A673 (cell line): ENCODE data around the gene C1QTNF8. TPM values are rescaled to one million over a fixed set of nuclear protein-coding genes. Genes with fewer than 3 reads are reported as not detected.
"Not testable (repeated sequence)": the region's sequence is repeated elsewhere in the genome, so short reads cannot be mapped to it uniquely, and the experiment has no call there.

Source experiments
- BruUV-seq: library from RNA; stranded (reverse); fragments of 400-500 nt; replicated peaks from 2 replicates; lab custom pipeline; 2021; lab: Mats Ljungman, UMichigan
- CTCF ChIA-PET: fragments of 300-600 bp; sonication (Branson Sonifier 250); formaldehyde crosslinking; loops from one replicate; lab custom pipeline; 2022; ENCODE audit warnings: antibody characterized with exemption; lab: Charles Lee
- POLR2A ChIA-PET: fragments of 300-600 bp; sonication (Branson Sonifier 250); formaldehyde crosslinking; loops from one replicate; lab custom pipeline; 2022; ENCODE audit warnings: antibody characterized with exemption; ENCODE audit not compliant: low non-redundant PET; lab: Charles Lee
- DNase-seq: peaks from one replicate; pipeline ENCODE4 v3.0.0-alpha.2; 2015; ENCODE audit warnings: low spot score
- H3K27ac ChIP-seq: fragments of 200-600 bp; sonication (generic); 2 replicates; pipeline ENCODE4 v1.5.1; 2016; ENCODE audit warnings: mixed run types, low read depth, mild to moderate bottlenecking, mixed read lengths, antibody characterized with exemption, low read length; ENCODE audit not compliant: poor library complexity, severe bottlenecking
- H3K27me3 ChIP-seq: fragments of 200-600 bp; sonication (generic); replicated peaks from 2 replicates; pipeline ENCODE4 v1.6.1; 2017; ENCODE audit warnings: mixed run types, low read depth, mild to moderate bottlenecking, mixed read lengths, antibody characterized with exemption, low read length; ENCODE audit not compliant: insufficient read depth, poor library complexity
- H3K36me3 ChIP-seq: fragments of 200-600 bp; sonication (generic); 2 replicates; pipeline ENCODE4 v1.6.1; 2016; ENCODE audit warnings: mixed run types, mild to moderate bottlenecking, mixed read lengths, antibody characterized with exemption, low read length; ENCODE audit not compliant: insufficient read depth, poor library complexity, severe bottlenecking
- H3K4me1 ChIP-seq: fragments of 200-600 bp; sonication (generic); 2 replicates; pipeline ENCODE4 v1.6.1; 2017; ENCODE audit warnings: mixed run types, mild to moderate bottlenecking, mixed read lengths, antibody characterized with exemption, low read length; ENCODE audit not compliant: insufficient read depth, poor library complexity, severe bottlenecking
- H3K4me3 ChIP-seq: fragments of 200-600 bp; sonication (generic); 2 replicates; pipeline ENCODE4 v1.5.1; 2016; ENCODE audit warnings: low read depth, mixed run types, mild to moderate bottlenecking, mixed read lengths, low read length; ENCODE audit not compliant: poor library complexity, severe bottlenecking
- H3K9me3 ChIP-seq: fragments of 200-600 bp; sonication (generic); 2 replicates; pipeline ENCODE4 v1.6.1; 2016; ENCODE audit warnings: mixed run types, low read depth, mild to moderate bottlenecking, mixed read lengths, antibody characterized with exemption, low read length; ENCODE audit not compliant: poor library complexity, severe bottlenecking
- EZH2 ChIP-seq: fragments of 200-600 bp; sonication (generic); IDR thresholded peaks from 2 replicates; pipeline ENCODE4 v1.6.1; 2017; ENCODE audit warnings: borderline replicate concordance, low read depth, mild to moderate bottlenecking, mixed read lengths, antibody characterized with exemption, low read length; ENCODE audit not compliant: poor library complexity, severe bottlenecking
- intact Hi-C: fragments of 100-400 bp; cut with micrococcal nuclease; formaldehyde crosslinking; loops from one replicate; pipeline ENCODE4 v1.10.0; 2022; ENCODE audit not compliant: unreplicated experiment
- total RNA-seq: library from RNA; stranded (reverse); gene quantifications from 2 replicates; pipeline ENCODE4 v1.2.3, GENCODE V29; 2021
- TF ChIP-seq, protein P1 (sequence below): fragments of 300-800, 200-600 bp; sonication (generic); conservative IDR thresholded peaks from 2 replicates; pipeline ENCODE4 v1.5.1; 2017; ENCODE audit warnings: low read depth, mild to moderate bottlenecking, antibody characterized with exemption, low read length, moderate library complexity, mixed read lengths

The C1QTNF8 gene
- total RNA-seq, 1 experiment from 2014 or later: not detected

DNA sequence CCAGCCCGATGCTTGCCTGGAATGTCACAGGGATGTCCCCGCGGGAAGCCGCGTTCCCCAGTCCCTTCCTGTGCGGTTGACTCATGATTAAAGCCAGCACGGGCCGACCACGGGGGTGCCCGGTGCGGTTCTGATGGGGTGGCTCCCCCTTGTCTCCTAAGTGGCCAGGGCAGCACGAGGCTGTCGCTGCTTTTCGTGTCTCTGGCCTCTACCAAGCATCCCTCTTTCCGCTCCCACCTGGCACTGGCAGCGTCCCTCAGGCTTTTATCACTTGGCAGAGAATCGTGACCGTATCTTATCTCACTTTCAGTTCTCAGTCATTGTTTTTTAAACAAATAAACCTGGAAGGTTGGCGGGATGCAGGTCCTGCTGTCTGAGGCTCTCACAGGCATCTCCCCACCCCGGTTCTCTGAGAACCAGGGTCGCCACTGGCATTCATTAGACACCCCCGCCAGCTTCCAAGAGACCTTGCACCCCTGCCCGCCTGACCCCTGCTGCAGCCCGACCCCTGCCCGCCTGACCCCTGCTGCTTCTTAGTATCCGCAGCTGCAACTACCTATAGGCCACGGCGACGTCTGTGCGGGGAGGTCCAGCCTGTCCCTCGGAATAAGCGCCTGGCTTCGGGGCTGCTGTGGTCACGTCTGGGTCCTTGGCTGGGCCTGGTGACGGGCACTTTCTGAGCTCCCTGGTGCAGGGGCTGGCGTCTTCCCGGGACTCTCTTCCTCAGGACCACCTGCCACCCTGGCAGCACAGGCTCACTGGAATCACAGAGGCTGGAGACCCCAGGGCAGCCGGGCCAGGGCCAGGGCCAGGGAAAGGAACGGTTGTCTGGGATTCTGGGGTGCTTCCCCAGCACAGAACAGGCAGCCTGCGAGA is 7.5 kb downstream of the C1QTNF8 start:
- H3K27me3 ChIP-seq: peaks cover 9% of the 10 kb centered on the region
- no peaks in the 10 kb centered on the region for H3K36me3 ChIP-seq
- no peak for DNase-seq
- no peaks in the 10 kb centered on the region for H3K9me3 ChIP-seq
- BruUV-seq: no TSS peak
- intact Hi-C loops: no loop called here
- H3K4me1 ChIP-seq: no peaks in the 10 kb centered on the region
- ChIA-PET POLR2A (no interaction called here), CTCF (no interaction called here)
- no peak overlapping the region for H3K27ac ChIP-seq
- TF ChIP-seq EZH2: no peak
- TF ChIP-seq, protein P1, sequence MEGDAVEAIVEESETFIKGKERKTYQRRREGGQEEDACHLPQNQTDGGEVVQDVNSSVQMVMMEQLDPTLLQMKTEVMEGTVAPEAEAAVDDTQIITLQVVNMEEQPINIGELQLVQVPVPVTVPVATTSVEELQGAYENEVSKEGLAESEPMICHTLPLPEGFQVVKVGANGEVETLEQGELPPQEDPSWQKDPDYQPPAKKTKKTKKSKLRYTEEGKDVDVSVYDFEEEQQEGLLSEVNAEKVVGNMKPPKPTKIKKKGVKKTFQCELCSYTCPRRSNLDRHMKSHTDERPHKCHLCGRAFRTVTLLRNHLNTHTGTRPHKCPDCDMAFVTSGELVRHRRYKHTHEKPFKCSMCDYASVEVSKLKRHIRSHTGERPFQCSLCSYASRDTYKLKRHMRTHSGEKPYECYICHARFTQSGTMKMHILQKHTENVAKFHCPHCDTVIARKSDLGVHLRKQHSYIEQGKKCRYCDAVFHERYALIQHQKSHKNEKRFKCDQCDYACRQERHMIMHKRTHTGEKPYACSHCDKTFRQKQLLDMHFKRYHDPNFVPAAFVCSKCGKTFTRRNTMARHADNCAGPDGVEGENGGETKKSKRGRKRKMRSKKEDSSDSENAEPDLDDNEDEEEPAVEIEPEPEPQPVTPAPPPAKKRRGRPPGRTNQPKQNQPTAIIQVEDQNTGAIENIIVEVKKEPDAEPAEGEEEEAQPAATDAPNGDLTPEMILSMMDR: no peak
- no peak overlapping the region for H3K4me3 ChIP-seq

DNA sequence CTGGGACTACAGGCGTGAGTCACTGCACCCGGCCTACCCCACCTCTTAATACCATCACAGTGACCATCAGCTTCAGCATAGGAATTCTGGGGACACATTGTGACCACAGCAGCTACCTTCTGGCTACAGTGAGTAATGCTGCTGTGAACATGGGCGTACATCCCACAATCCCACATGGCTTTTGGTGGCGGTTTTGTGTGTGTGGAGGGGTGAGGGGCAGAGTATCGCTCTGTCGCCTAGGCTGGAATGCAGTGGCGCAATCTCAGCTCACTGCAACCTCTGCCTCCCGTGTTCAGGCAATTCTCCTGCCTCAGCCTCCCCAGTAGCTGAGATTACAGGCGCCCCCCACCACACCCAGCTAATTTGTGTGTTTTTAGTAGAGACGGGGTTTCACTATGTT is 9.6 kb downstream of the C1QTNF8 start:
- DNase-seq, POLR2A ChIA-PET, H3K36me3 ChIP-seq, H3K27me3 ChIP-seq, BruUV-seq, H3K4me1 ChIP-seq, H3K27ac ChIP-seq, H3K4me3 ChIP-seq, H3K9me3 ChIP-seq, CTCF ChIA-PET, intact Hi-C loops: not testable (repeated sequence)

DNA sequence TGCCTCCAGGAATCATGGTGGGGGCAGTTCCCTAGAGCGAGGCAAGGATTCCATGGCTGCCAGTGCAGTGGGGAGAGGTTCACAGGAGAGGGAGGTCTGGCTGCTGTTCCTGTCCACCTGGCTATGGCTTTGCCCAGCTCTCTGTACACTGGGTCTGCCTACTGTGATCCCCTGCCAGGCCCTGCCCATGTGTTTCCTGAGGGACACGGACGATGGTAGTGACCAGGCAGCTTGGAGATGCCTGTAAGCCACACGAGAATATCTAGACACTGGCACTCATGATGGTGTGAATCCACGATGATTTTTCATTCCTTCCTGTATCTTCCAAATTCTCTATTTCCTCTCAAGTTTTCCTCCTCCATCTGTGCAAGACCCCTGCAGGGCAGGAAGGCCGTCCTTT is 11.1 kb downstream of the C1QTNF8 start:
- Histone ChIP-seq H3K4me3 (no peak overlapping the region), H3K27me3 (peaks cover 9% of the 10 kb centered on the region), H3K9me3 (no peaks in the 10 kb centered on the region), H3K4me1 (peaks cover 6% of the 10 kb centered on the region), H3K27ac (no peak overlapping the region), H3K36me3 (no peaks in the 10 kb centered on the region)
- no TSS peak for BruUV-seq
- DNase-seq: no peak
- CTCF ChIA-PET: no interaction called here
- TF ChIP-seq, protein P1: no peak
- no peak for TF ChIP-seq EZH2
- intact Hi-C loops: no loop called here
- POLR2A ChIA-PET: no interaction called here
